Right lobe of liver (tissue), 6 donors: ENCODE data around the gene NKAIN1. TPM values are rescaled to one million over a fixed set of nuclear protein-coding genes. Genes with fewer than 3 reads are reported as not detected.

ENCODE experiments used
- ATAC-seq, 4 donors: fragments of 200-7000 bp; cut with Tn5 transposase; one replicate each; pipeline ENCODE4 v1.9.1; 2020; ENCODE audit warnings: mild to moderate bottlenecking in 4 of 4, moderate library complexity in 4 of 4
- DNase-seq, 3 donors: peaks; one replicate each; pipeline ENCODE4 v3.0.0-alpha.2; 2020
- H3K27ac ChIP-seq, 3 donors: fragments of 200-600 bp; one replicate each; pipeline ENCODE4 v1.8.0; 2022
- H3K27me3 ChIP-seq, 2 donors: fragments of 200-600 bp; one replicate each; pipeline ENCODE4 v1.8.0; 2022
- H3K36me3 ChIP-seq, 4 donors: fragments of 200-600 bp; sonication (generic) in 1 of 4; one replicate each; pipeline versions ENCODE4 v1.5.1 to v1.8.0; 2017 to 2022; ENCODE audit warnings: control low read depth in 1 of 4
- H3K4me1 ChIP-seq, 4 donors: fragments of 200-600 bp; sonication (generic) in 1 of 4; one replicate each; pipeline versions ENCODE4 v1.5.1 to v1.8.0; 2017 to 2022; ENCODE audit warnings: control low read depth in 1 of 4
- H3K4me3 ChIP-seq, 3 donors: fragments of 200-600 bp; one replicate each; pipeline ENCODE4 v1.8.0; 2022
- H3K9me3 ChIP-seq, 4 donors: fragments of 200-600 bp; sonication (generic) in 1 of 4; one replicate each; pipeline versions ENCODE4 v1.5.1 to v1.8.0; 2017 to 2022; ENCODE audit warnings: control low read depth in 1 of 4
- CTCF ChIP-seq, 4 donors: fragments of 200-600 bp in 3 of 4; fragments of 450-650 bp in 1 of 4; IDR thresholded peaks; one replicate each; pipeline versions ENCODE4 v1.5.1 to v1.8.0; 2016 to 2022; ENCODE audit warnings: antibody characterized with exemption in 4 of 4, mild to moderate bottlenecking in 2 of 4
- POLR2A ChIP-seq: fragments of 450-650 bp; IDR thresholded peaks from one replicate; pipeline ENCODE4 v1.6.1; 2017; ENCODE audit warnings: antibody characterized with exemption, mild to moderate bottlenecking
- WGBS: methylation state at CpG from one replicate; pipeline ENCODE4 v1.1.6; 2018; ENCODE audit warnings: low coverage, low lambda C conversion rate; ENCODE audit not compliant: insufficient coverage; ENCODE audit errors: missing lambda C conversion rate; 5-methylcytosine and 5-hydroxymethylcytosine counted together
- intact Hi-C, 2 donors: fragments of 100-400 bp; cut with DNase I; formaldehyde crosslinking; loops; one replicate each; pipeline versions ENCODE4 v1.11.2 to v1.14.1; 2022
- total RNA-seq, 6 experiments: library from RNA; depleted of rRNA in 2 of 6; stranded (reverse); fragments of >200 nt in 2 of 6; fragmentation: NEBNext Ultra II Directional in 3 of 6; extraction: Animal tissue kit (Norgen Biotek cat#: 25700) in 3 of 6; gene quantifications; one replicate each; pipeline versions ENCODE4 v1.1.0 to v1.2.4, GENCODE V29; 2016 to 2023
- donor health status: DM: no; HTN: yes; CAD: no.
- donor health status: DM: no; HTN: no; CAD: no.
- donor health status: DM: no; HTN: no; CAD: no.
- donor health status: DM: no; HTN: yes; CAD: no.
- donor health status: DM: no; HTN: yes; CAD: no.

The NKAIN1 gene
- total RNA-seq, 6 experiments from 2014 or later: not detected

- Histone ChIP-seq H3K27me3 (no peaks in the 10 kb centered on the region), H3K4me1 (peaks cover 0 to 5% (median 2%) of the 10 kb centered on the region in 4 donors), H3K9me3 (no peaks in the 10 kb centered on the region), H3K36me3 (peaks cover 0 to 42% (median 22%) of the 10 kb centered on the region in 4 donors), H3K4me3 (no peak overlapping the region), H3K27ac (no peak overlapping the region)
- 100% methylated on average over 3 of the region's 3 CpGs for WGBS
- intact Hi-C loops: no loop called here
- no peak for TF ChIP-seq CTCF (IDR thresholded peaks at IDR 0.05)
- no peak for TF ChIP-seq POLR2A
- no peak for DNase-seq
- ATAC-seq: no peak
Observed at GRCh38 chr1:31261916-31262315, 22.2 kb upstream of the NKAIN1 start.

GRCh38 chr1:31259746-31260145 lies 20.1 kb upstream of the NKAIN1 start:
- ATAC-seq (no peak), DNase-seq (no peak)
- WGBS: 74% methylated on average over 3 of the region's 3 CpGs
- TF ChIP-seq CTCF (IDR thresholded peaks at IDR 0.05): no peak
- no peak for TF ChIP-seq POLR2A
- H3K36me3 ChIP-seq: peaks cover 0 to 42% (median 19%) of the 10 kb centered on the region in 4 donors
- no peaks in the 10 kb centered on the region for H3K9me3 ChIP-seq
- intact Hi-C loops: no loop called here
- H3K27me3 ChIP-seq: no peaks in the 10 kb centered on the region
- no peak overlapping the region for H3K27ac ChIP-seq
- H3K4me3 ChIP-seq: no peak overlapping the region
- no peaks in the 10 kb centered on the region for H3K4me1 ChIP-seq

- ATAC-seq: no peak
- DNase-seq: no peak
- Histone ChIP-seq H3K4me1 (no peaks in the 10 kb centered on the region), H3K27ac (no peak overlapping the region), H3K36me3 (peaks cover 0 to 42% (median 19%) of the 10 kb centered on the region in 4 donors), H3K27me3 (no peaks in the 10 kb centered on the region), H3K4me3 (no peak overlapping the region), H3K9me3 (no peaks in the 10 kb centered on the region)
- intact Hi-C loops: no loop called here
- TF ChIP-seq POLR2A (no peak), CTCF (IDR thresholded peaks at IDR 0.05) (no peak)
- no CpG with 5 or more reads among the region's 1 CpG for WGBS
Observed at GRCh38 chr1:31258581-31258980, 18.9 kb upstream of the NKAIN1 start.

GRCh38 chr1:31257213-31257612 lies 17.5 kb upstream of the NKAIN1 start:
- no peak overlapping the region for H3K4me3 ChIP-seq
- no peaks in the 10 kb centered on the region for H3K27me3 ChIP-seq
- DNase-seq: no peak
- TF ChIP-seq POLR2A (no peak), CTCF (IDR thresholded peaks at IDR 0.05) (no peak)
- WGBS: no CpG with 5 or more reads among the region's 1 CpG
- ATAC-seq: no peak
- no peak overlapping the region for H3K27ac ChIP-seq
- intact Hi-C loops: no loop called here
- H3K4me1 ChIP-seq: no peaks in the 10 kb centered on the region
- H3K36me3 ChIP-seq: peaks cover 0 to 33% (median 15%) of the 10 kb centered on the region in 4 donors
- no peaks in the 10 kb centered on the region for H3K9me3 ChIP-seq

- TF ChIP-seq POLR2A: no peak
- no peak for TF ChIP-seq CTCF (IDR thresholded peaks at IDR 0.05)
- no peaks in the 10 kb centered on the region for H3K27me3 ChIP-seq
- H3K27ac ChIP-seq: no peak overlapping the region
- H3K4me3 ChIP-seq: no peak overlapping the region
- H3K9me3 ChIP-seq: no peaks in the 10 kb centered on the region
- H3K36me3 ChIP-seq: no peaks in the 10 kb centered on the region
- WGBS: 86% methylated on average over 3 of the region's 3 CpGs
- intact Hi-C loops: no loop called here
- ATAC-seq (no peak), DNase-seq (no peak)
- no peaks in the 10 kb centered on the region for H3K4me1 ChIP-seq
Observed at GRCh38 chr1:31249854-31250253, 10.2 kb upstream of the NKAIN1 start.
